Umbilical cord (tissue), 2 donors: ENCODE results near the gene DNAH10. TPM values are rescaled to one million over a fixed set of nuclear protein-coding genes. Genes with fewer than 3 reads are reported as not detected.
"Not testable (repeated sequence)": the region's sequence is repeated elsewhere in the genome, so short reads cannot be mapped to it uniquely, and the experiment has no call there.

ENCODE experiments used
- DNase-seq: peaks from one replicate; pipeline ENCODE4 v3.0.0-alpha.2; 2015; ENCODE audit warnings: low spot score
- total RNA-seq: library from RNA; depleted of rRNA; stranded (reverse); fragments of >200 nt; gene quantifications from one replicate; pipeline ENCODE4 v1.2.3, GENCODE V29; 2014; ENCODE audit warnings: low replicate concordance; ENCODE audit not compliant: insufficient read depth

Gene DNAH10
- total RNA-seq, 1 donor from 2014 or later: 0.72 TPM

DNA sequence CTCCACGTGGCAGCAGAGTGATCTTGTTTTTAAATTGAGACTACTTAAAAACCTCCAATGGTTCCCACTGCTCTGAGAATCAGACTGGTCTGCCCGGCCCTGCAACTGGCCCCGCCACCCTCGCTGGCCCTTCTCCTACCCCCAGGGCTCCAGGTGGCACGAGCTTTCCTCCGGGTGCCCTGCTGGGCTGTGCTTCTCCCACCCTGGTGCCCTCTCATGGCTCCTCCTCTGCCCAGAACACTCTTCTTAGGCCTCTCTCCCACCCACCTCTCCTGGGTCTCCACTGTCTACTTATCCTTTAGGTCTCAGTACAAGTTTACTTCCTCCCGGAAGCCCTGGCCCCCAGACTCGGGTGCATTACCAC lies 184.0 kb downstream of the DNAH10 start:
- no peak for DNase-seq

DNA sequence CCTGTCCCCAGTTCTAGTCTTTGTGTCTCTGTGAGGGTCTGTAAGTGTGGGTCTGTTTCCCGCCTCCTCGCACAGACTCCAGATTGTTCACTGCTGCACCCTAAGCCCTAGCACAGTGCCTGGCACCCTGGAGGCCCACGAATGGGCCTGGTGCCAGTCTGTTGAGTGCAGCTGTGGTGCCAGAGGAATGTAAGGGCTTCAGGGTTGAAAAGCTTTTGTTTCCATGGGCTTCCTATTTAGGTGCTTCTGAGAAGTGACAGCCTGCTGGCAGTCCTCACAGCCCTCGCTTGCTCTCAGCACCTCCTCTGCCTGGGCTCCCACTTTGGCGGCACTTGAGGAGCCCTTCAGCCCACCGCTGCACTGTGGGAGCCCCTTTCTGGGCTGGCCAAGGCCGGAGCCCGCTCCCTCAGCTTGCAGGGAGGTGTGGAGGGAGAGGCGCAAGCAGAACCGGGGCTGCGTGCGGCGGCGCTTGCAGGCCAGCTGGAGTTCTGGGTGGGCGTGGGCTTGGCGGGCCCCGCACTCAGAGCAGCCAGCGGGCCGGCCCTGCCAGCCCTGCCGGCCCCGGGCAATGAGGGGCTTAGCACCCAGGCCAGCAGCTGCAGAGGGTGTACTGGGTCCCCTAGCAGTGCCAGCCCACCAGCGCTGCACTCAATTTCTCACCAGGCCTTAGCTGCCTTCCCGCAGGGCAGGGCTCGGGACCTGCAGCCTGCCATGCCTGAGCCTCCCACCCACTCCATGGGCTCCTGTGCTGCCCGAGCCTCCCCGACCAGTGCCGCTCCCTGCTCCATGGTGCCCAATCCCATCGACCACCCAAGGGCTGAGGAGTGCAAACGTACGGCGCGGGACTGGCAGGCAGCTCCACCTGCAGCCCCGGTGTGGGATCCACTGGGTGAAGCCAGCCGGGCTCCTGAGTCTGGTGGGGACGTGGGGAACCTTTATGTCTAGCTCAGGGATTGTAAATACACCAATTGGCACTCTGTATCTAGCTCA lies 184.7 kb downstream of the DNAH10 start:
- DNase-seq: not testable (repeated sequence)

DNA sequence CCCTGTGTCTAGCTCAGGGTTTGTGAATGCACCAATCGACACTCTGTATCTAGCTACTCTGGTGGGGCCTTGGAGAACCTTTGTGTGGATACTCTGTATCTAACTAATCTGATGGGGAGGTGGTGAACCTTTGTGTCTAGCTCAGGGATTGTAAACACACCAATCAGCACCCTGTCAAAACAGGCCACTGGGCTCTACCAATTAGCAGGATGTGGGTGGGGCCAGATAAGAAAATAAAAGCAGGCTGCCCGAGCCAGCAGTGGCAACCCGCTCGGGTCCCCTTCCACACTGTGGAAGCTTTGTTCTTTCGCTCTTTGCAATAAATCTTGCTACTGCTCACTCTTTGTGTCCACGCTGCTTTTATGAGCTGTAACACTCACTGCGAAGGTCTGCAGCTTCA lies 185.4 kb downstream of the DNAH10 start:
- not testable (repeated sequence) for DNase-seq

DNA sequence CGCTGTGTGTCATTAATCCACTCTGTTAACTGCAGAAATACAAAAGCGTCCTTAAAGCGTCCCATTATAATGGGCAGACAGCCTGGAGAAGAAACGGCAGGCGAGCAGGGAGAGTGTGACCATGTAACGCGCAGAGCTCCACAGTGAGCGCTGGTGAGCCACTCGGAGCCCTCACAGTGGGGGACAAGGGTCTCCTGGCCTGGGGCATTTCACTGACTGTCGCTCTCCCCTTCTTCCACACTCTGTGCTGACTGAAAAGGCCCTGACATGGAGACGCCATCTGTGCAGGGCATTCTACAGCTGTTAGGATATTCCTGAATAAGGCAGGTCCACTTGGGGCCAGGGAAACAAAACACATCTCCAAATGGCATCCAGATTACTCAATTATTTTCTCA lies 186.3 kb downstream of the DNAH10 start:
- DNase-seq: no peak

DNA sequence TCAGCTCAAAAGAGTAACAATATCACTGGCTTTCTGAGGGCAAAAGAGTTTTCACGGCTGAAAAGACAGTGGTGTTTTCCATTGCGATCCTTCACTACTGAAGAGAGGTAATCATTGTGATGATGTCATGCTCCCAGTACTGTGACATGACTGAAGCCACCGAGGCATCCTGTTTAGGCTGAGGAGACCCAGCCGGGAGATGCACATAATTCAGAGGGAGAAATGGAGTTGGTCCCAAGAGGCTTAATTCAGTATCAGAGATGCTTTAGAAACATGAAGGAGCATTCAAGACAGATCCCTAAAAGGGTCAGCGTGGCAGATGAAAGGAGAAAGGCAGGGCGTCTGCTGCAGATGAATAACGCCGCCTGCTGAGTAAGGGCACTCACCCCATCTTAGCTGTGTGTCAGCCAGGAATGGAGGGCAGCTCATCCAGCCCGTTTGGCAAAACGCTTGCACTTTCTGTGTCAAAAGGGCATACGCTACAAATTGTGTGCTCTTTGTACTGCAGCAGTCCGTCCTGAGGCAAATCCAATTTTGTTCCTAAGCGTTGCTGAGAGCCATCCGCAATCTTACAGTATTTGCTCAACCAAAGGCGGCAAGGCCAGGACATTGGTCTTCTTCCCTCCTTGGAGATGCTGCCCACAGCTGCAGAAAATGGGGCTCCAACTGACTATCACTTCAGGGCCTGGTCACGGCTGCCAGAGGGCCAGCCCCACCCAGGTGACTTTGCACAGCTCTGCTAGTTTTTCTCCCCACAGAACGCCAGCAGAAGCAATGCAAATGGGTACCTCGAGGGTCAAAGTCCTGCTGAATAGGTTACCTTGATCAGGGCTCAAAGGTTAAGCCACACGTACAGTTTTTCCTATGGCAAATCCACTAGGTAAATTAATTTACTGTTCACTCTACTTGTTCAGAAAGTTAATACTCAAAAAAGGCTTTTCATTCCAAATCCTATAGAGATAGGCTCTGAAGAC lies 187.0 kb downstream of the DNAH10 start:
- DNase-seq: peak; percentile 25

DNA sequence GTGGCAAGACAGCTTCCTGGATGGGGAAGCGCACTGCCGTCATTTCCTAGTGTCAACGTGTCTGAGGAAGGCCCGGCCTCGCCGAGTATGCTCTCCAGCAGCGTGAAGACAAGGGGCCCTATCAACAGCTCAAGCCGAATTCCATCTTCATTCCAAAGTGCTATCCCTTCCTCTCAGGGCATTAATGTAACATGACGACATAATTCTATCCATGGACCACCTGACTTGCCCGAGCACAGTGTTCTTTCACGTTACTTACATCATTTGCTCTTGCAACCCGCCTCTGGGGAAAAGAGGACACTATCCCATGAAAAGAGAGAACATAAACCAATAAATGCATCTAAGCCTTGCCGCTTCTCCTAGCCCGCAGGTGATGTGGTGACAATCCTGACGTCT lies 187.7 kb downstream of the DNAH10 start:
- no peak for DNase-seq

DNA sequence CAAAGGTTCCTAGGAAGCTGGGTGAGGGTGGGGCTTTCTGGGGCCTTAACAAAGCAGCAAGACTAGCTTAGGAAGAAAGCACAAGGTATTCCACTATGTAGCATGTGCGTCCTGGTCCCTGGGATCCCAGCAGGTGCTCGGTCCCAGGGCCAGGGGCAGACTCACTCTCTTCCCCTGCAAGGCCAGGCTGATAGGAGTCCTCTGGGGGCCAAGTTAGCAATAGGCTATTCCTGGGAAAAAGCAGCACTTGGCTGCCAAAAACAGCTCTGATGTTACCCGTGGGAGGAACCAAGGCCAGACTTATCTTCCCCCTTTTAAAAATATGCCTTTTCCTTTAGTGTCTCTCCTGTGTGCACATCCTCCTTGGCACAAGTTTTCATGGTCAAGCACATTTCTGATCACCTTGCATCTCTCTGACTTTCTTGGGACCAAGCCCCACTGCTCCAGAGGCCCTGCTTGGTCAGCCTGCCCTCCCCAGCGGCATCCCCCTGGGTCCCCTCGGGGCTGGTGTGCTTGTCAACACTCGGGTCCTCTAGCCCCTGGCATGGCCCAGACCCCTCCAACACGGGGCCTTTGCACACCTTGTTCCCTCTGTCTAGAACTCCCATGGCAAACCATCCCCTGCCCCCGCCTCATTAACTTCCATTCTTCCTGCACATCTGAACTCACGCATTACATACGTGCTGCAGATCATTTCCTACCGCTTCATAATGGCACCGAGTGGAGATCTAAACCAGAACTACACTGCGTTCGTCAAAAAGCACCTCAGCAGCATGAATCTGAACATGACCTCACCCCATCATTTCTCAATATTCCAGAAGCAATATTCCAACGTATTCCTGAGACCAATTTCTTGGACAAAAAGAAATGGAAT lies 188.6 kb downstream of the DNAH10 start:
- DNase-seq: no peak

DNA sequence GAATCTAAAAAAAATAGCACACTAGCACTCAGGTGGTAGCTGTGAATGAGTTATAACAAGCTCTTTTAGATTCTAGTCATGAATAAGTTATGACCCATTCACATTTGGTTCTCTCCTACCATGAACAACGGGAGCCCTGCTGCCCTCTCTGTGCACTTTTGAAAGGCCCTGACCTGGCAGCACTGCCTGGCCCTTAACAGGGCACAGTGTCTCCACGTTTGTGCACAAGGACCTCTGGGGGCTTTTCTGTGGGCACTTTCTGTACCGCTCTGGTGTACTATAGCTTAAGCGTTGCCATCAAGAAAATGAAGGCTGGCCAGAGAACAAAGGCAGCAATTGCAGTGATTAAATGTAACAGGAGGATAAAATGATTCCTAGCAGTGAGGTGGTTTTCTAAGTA lies 189.4 kb downstream of the DNAH10 start:
- DNase-seq: no peak

DNA sequence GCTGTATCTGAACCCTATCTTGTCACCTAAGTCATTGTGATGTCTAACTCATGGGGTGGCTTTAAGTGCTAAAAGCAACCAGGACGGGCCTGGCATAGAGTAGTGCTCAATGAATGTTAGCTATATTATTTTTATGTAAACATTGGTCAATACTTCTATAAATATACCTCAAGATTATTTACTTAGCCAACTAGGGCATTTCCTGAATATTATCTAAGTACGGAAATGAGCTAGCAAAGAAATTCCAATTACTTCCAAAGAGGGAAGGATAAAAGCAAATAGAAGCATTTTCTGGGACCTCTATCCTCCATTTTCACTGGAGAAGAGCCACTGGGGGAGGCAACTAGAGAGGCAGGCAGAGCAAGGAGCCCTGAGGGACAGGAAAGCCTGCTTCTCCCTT lies 189.9 kb downstream of the DNAH10 start:
- no peak for DNase-seq

DNA sequence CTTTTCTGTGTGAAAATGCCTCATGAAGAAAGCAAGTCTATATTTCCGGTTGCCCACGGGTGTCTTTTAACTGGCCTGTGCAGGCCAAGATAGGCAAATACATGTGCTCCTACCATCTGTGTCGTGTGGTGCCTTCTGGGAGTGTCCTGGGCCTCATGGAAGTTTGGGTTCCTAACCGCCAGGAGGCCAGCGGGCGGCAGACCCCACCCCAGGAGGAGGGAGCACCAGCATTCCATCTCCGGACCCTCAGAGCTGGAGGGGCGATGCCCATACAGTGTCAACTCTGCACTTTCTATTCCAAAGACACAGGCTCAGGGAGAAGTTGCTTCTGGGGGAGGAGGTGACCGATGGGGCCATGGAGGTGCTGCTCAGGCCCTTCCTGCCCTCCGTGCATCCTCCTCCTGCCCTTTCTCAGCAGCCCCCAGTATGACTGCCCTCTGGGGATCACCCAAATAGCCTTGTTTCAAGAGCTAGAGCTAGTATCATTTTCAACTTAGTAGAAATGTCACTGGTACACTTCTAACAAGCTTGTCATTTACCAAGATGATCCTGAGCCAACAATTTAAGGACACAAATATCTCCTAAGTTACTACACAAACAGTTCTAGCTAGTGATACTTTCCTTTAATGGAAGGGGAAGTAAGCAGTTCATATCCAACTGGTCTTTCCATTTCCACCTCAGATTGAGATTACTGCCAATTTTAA lies 192.7 kb downstream of the DNAH10 start:
- DNase-seq: no peak

DNA sequence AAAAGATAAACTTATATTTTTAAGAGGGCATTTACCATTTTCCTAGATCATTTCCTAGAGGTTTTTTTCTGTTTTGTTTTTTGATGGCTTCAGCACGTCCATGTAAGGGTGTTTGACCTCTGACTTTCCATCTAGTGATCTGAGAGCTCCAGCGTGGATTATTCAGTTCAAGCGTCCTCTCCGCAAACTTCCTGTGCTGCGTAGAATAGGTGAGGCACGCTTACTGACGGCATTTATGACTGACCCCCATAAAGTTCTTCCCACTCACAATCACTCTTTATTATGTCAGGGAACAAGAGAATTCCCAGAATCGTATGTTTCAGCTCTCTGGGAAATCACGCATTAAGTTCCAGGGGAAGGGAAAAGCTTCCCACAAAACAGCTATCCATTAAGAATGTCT lies 194.1 kb downstream of the DNAH10 start:
- no peak for DNase-seq

DNA sequence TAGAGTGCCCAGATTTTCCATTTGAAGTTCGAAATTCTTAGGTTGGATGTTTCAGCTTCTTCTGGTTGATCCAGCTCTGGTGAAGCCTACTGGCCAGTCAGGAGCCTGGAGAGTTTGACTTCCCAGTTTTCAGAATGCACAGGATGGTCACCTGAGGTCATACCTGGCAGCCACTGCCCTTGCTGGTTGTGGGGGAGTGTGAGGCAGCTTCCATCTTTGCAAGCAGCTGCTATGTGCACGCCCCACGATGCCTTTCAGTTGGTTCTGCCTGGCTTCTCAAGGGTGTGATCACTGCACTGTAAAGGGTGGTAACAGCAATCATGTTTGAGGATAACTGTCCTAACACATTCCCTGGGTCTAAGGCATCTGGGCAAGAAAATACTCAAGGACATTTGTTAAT lies 195.1 kb downstream of the DNAH10 start:
- DNase-seq: no peak

DNA sequence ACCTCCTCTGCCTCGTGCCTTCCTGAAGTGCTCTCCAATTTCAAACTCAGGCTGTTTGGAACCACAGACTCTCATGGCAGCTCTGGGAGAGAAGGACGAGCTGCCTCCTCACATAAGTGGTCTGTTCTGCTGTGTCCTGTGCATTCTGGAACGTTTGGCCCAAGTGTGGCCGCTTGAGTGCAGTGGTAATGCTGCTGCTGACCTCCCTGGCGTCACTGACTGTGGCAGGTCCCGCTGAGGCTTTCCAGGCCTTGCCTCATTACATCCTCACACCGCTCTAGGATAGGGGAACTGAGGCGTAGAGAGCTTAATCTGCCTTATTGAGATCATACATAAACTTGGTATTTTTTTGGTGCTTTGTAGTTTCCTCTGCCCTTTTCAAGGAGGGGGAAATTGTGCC lies 196.4 kb downstream of the DNAH10 start:
- peak; percentile 34 for DNase-seq

DNA sequence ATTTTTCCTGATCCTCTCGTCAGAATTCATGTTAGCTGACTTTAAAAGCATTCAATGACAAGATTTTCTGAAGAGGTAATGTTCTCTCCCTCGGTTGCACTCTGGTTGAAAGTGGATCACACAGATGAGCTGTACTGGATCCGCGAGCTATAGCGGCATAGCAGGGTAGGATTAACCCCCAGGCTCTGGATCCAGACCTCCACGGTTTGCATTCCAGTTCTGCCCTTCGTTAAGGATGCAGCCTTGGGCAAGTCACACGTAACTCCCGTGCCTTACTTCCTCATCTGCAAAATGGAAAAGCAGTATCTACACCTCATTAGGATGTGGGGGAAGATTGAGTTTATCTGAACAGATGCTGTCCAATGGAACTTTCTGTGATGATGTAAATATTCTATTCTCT lies 196.8 kb downstream of the DNAH10 start:
- DNase-seq: no peak

DNA sequence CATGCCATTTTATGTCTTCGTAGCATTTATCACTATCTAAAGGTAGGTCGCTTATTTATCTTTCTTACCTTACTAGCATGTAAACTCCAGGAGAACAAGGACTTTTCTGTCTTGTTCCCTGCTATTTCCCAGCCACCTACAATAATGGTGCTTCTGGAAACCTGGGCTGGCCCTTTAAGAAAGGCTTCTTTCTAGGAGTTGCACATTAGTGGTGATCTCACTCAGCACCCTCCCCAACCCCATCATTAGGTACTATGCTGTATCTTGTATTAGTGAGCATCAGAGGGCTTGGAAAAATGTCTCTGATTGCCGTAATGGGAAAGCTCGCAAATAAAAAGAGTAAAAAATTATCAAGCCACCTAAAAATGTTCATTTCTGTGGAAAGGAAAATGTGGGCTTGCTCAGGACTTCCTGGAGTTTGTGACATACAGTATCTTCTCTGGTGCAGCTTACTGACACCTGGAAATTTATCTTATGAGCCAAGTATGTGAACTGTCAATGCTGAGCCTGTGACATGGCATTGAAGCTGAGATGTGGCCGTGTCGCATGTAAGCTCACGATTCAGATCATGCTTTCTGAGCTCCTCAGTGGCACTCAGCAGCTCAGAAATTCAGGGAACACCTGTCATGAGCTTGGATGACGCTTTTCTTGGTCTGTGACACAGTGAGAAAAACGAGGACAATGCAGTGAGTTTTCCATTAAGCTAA lies 198.1 kb downstream of the DNAH10 start:
- DNase-seq: no peak

DNA sequence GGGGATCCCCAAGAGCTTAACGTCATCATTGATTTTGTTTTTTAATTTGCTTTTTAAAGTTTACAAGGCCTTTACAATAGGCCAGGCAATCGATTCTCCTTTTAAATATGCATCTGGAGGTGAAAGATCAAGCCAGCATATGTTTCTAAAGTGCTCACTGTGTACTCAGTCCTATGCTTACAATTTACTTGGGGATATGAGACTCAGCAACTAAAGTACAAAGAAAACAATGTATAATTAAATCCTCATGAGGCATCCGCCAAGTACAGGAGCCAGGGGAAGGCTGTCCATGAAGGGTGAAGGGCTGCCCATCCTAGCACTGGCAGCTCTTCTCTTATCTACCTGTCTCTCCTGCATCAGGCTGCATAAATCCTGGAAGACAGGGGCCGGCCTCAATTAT lies 198.8 kb downstream of the DNAH10 start:
- DNase-seq: no peak

DNA sequence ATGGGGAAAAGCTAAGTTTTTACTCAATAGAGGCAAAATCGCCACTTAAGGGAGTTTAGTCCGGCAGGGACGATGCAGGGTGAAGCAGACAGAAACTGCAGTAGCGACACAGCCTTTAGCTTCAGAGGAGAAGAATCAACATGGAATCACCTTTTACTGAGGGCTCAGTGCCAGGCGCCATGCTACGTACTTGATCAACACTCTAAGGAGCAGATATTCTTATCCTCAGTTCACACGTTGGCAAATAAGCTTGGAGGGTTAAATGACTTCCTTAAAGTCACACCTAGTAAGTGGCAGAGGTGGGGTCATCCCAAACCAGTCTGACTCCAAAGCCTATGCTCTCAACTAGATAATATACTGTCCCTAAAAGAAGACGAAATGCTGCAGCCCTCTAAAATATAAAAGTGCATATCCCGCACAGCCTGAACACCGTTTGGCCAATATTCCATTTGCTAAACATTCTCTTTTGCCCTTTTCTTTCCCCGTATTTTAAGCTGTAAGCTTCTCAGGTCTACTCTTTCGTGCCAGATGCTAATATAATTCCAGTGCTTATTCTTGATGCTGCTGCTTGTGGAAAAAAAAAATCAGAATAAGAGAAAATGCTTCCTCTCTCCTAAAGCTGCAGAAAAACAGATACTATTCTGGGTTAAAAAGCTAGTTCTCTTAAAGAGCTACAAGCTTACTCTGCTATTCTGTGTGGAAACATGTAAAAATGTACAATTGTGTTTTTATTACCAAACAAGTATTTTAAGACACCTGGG lies 199.7 kb downstream of the DNAH10 start:
- DNase-seq: peak; percentile 52

DNA sequence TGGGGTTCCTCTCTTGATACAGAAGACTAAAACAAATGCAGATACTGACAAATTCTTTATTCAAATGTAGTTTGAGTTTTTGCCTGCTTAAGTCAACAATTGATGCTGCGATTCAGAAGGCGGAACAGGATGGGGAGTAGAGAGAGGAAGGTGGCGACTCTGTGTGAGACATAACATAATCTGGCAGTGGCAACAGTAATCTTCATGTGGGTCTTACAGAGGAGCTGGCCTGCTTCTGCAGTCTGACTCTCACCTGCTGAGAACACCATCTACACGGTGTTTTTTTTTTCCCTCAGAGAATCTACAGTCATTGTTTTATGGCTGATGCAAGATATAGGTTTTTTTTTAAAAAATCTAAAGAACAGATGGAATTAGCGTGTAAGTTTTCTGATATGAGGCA lies 200.4 kb downstream of the DNAH10 start:
- no peak for DNase-seq

DNA sequence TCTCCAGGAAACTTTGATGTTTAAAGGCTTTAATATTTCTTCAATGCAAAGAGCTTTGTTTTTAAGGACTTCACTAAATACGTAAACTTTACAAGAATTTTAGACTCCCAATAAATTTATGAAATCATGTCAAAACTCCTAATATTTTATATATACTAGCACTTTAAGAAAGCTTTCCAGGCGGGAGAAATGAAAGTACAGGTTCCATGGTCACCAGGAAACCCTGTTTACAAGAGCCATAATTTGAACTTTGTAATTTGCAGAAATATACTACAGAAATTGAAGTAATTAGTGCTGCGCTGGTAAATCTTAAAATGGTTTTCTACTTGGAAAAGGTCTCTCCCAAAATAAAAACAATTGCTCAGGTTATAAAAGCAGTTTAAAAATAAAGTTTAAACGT lies 201.7 kb downstream of the DNAH10 start:
- DNase-seq: no peak
